ENCODE results near the gene PIP4K2C. TPM values are rescaled to one million over a fixed set of nuclear protein-coding genes. Genes with fewer than 3 reads are reported as not detected.
"Not testable (repeated sequence)": the region's sequence is repeated elsewhere in the genome, so short reads cannot be mapped to it uniquely, and the experiment has no call there.

The PIP4K2C gene
- total RNA-seq, 4 donors from 2014 or later, result 2.6 to 29.3 (median 18.8) TPM

GRCh38 chr12:57641699-57642442 lies 50.9 kb downstream of the PIP4K2C start:
- Histone ChIP-seq H3K27ac (no peak overlapping the region), H3K4me1 (no peaks in the 10 kb centered on the region), H3K27me3 (no peaks in the 10 kb centered on the region), H3K4me3 (no peak overlapping the region), H3K36me3 (no peaks in the 10 kb centered on the region), H3K9me3 (no peaks in the 10 kb centered on the region)
- TF ChIP-seq POLR2A (IDR thresholded peaks at IDR 0.05), result no peak
- TF ChIP-seq CTCF (IDR thresholded peaks at IDR 0.05), result no peak
- intact Hi-C loops (cut with DNase I; ENCODE audit: low total_unique reads), result no loop called here
- DNase-seq, result no peak

- intact Hi-C loops (cut with DNase I; ENCODE audit: low total_unique reads); H3K9me3 ChIP-seq; DNase-seq; H3K4me3 ChIP-seq; H3K27me3 ChIP-seq; H3K27ac ChIP-seq; H3K36me3 ChIP-seq; H3K4me1 ChIP-seq: not testable (repeated sequence)
Observed at GRCh38 chr12:57645990-57646658, 55.1 kb downstream of the PIP4K2C start.

GRCh38 chr12:57646659-57647049 lies 55.7 kb downstream of the PIP4K2C start:
- H3K27ac ChIP-seq; H3K4me1 ChIP-seq; H3K9me3 ChIP-seq; intact Hi-C loops (cut with DNase I; ENCODE audit: low total_unique reads); H3K36me3 ChIP-seq; H3K4me3 ChIP-seq; DNase-seq; H3K27me3 ChIP-seq: not testable (repeated sequence)

Other genes with a start within 250 kb of the PIP4K2C start
- gene R3HDM2, start 160.1 kb upstream of the PIP4K2C start, total RNA-seq, result 10 to 100 TPM in 3 of 4 donors, 1 to 10 TPM in 1; 9.4 to 89.0 (median 34.2) TPM
- gene INHBC, start 156.4 kb upstream of the PIP4K2C start, total RNA-seq, result not detected
- gene INHBE, start 135.9 kb upstream of the PIP4K2C start, total RNA-seq, result not detected
- 1 to 10 TPM in 2 of 4 donors, not detected in 2; 6.1 to 6.6 TPM for gene GLI1, start 131.4 kb upstream of the PIP4K2C start, total RNA-seq
- gene ARHGAP9, start 111.3 kb upstream of the PIP4K2C start, total RNA-seq, result 1 to 10 TPM; 1.5 to 8.1 (median 3.3) TPM
- 100 to 1,000 TPM in 1 of 4 donors, 10 to 100 TPM in 3; 29.1 to 160 (median 76.8) TPM for gene MARS1, start 103.1 kb upstream of the PIP4K2C start, total RNA-seq
- gene DDIT3, start 70.7 kb upstream of the PIP4K2C start, total RNA-seq, result 10 to 100 TPM in 2 of 4 donors, 1 to 10 TPM in 2; 2.3 to 28.2 (median 9.8) TPM
- gene MBD6, start 68.4 kb upstream of the PIP4K2C start, total RNA-seq, result 100 to 1,000 TPM in 1 of 4 donors, 10 to 100 TPM in 3; 14.9 to 138 (median 17.1) TPM
- gene DCTN2, start 44.0 kb upstream of the PIP4K2C start, total RNA-seq, result 100 to 1,000 TPM; 117 to 175 (median 126) TPM
- 1 to 10 TPM in 3 of 4 donors, under 1 TPM in 1; 0.59 to 5.1 (median 1.9) TPM for gene KIF5A, start 41.1 kb upstream of the PIP4K2C start, total RNA-seq
- gene DTX3, start 13.6 kb downstream of the PIP4K2C start, total RNA-seq, result 10 to 100 TPM; 17.6 to 82.5 (median 40.9) TPM
- gene ARHGEF25, start 20.2 kb downstream of the PIP4K2C start, total RNA-seq, result 100 to 1,000 TPM in 1 of 4 donors, 10 to 100 TPM in 3; 52.9 to 205 (median 85.6) TPM
- gene B4GALNT1, start 42.0 kb downstream of the PIP4K2C start, total RNA-seq, result 10 to 100 TPM in 1 of 4 donors, 1 to 10 TPM in 3; 2.9 to 14.1 (median 3.9) TPM
- 100 to 1,000 TPM; 189 to 339 (median 252) TPM for gene OS9, start 102.9 kb downstream of the PIP4K2C start, total RNA-seq
- gene AGAP2, start 147.6 kb downstream of the PIP4K2C start, total RNA-seq, result 1 to 10 TPM in 3 of 4 donors, under 1 TPM in 1; 0.29 to 6.3 (median 2.6) TPM
- gene TSPAN31, start 153.8 kb downstream of the PIP4K2C start, total RNA-seq, result 100 to 1,000 TPM in 1 of 4 donors, 10 to 100 TPM in 3; 38.2 to 103 (median 51.0) TPM
- gene CDK4, start 161.1 kb downstream of the PIP4K2C start, total RNA-seq, result 100 to 1,000 TPM in 2 of 4 donors, 10 to 100 TPM in 2; 60.0 to 190 (median 110) TPM
- gene MARCHF9, start 163.9 kb downstream of the PIP4K2C start, total RNA-seq, result 1 to 10 TPM in 3 of 4 donors, not detected in 1; 5.1 to 7.6 (median 6.8) TPM
- gene CYP27B1, start 175.9 kb downstream of the PIP4K2C start, total RNA-seq, result 1 to 10 TPM in 1 of 4 donors, under 1 TPM in 1, not detected in 2; 0.28 to 1.2 TPM
- 10 to 100 TPM in 3 of 4 donors, 1 to 10 TPM in 1; 5.1 to 22.4 (median 18.0) TPM for gene METTL1, start 180.9 kb downstream of the PIP4K2C start, total RNA-seq
- 10 to 100 TPM in 2 of 4 donors, 1 to 10 TPM in 2; 2.3 to 15.5 (median 11.5) TPM for gene EEF1AKMT3, start 181.4 kb downstream of the PIP4K2C start, total RNA-seq
- 10 to 100 TPM in 3 of 4 donors, 1 to 10 TPM in 1; 8.2 to 22.3 (median 16.7) TPM for gene TSFM, start 191.6 kb downstream of the PIP4K2C start, total RNA-seq
- gene AVIL, start 227.5 kb downstream of the PIP4K2C start, total RNA-seq, result 10 to 100 TPM in 1 of 4 donors, 1 to 10 TPM in 2, not detected in 1; 4.4 to 21.8 (median 5.1) TPM